ENCODE results near the gene ABCA7.

ABCA7 gene

DNA sequence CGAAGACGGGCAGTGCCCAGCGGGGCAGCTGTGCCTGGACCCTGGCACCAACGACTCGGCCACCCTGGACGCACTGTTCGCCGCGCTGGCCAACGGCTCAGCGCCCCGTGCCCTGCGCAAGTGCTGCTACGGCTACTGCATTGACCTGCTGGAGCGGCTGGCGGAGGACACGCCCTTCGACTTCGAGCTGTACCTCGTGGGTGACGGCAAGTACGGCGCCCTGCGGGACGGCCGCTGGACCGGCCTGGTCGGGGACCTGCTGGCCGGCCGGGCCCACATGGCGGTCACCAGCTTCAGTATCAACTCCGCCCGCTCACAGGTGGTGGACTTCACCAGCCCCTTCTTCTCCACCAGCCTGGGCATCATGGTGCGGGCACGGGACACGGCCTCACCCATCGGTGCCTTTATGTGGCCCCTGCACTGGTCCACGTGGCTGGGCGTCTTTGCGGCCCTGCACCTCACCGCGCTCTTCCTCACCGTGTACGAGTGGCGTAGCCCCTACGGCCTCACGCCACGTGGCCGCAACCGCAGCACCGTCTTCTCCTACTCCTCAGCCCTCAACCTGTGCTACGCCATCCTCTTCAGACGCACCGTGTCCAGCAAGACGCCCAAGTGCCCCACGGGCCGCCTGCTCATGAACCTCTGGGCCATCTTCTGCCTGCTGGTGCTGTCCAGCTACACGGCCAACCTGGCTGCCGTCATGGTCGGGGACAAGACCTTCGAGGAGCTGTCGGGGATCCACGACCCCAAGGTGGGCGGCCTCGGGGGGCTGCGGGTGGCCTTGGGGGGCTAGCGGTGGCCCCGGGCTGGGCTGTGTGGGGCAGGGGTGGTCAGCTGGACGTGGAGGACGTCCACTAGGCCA is 34.9 kb upstream of the ABCA7 start:
- no peak for DNase-seq

DNA sequence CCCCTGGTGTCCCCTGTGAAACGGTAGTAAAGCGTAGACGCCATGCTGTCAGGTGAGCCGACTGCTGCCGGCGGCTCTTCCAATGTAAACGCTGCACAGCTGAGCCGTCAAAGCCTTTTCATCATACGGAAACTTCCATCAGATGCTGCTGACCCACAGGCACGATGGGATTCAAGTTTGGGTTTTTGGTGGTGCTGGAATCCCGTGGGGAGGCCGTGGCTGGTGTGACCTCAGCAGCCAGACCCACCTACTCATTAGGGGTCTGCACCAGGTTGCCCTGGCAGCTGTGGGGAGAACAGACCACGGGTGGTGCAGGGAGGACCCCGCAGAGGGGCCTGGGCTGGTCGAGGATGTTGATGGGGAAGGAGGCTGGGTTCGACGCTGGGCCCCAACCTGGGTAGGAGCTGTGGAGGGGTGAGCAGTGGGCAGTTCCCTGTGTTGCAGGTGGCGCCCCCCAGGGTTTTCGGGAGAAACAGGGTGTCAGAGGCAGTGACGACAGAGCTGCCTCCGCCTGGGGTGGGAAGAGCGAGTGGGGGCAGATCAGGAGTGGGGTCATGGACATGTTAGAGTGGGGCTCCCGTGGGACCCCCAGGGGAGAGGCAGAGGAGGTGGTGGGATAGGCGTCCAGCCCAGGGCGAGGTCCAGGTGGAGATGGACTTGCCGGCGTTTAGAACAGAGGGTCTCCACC is 33.1 kb upstream of the ABCA7 start:
- DNase-seq, result no peak

DNA sequence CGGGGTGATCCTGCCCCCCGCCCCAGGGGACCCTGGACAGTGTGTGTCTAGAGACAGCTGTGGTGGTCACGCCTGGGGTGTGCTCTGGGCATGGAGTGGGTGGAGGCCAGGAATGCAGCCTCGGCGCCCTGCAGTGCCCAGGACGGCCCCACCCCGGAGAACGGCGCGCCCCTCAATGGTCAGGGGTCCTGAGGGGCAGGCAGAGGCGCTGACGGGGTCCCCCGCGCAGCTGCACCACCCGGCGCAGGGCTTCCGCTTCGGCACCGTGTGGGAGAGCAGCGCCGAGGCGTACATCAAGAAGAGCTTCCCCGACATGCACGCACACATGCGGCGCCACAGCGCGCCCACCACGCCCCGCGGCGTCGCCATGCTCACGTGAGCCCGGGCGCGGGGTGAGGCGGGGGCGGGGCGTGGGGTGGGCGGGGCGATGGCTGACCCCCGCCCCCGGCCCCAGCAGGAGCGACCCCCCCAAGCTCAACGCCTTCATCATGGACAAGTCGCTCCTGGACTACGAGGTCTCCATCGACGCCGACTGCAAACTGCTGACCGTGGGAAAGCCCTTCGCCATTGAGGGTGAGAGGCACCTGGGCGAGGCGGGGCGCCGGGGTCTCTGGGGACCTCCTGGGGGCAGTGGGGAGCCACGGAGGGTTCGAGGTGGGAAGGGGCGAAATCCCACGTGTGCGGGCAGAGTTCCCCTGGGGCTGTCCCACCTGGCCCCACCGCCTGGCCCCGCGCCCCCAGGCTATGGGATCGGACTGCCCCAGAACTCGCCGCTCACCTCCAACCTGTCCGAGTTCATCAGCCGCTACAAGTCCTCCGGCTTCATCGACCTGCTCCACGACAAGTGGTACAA is 32.3 kb upstream of the ABCA7 start:
- DNase-seq, result no peak

DNA sequence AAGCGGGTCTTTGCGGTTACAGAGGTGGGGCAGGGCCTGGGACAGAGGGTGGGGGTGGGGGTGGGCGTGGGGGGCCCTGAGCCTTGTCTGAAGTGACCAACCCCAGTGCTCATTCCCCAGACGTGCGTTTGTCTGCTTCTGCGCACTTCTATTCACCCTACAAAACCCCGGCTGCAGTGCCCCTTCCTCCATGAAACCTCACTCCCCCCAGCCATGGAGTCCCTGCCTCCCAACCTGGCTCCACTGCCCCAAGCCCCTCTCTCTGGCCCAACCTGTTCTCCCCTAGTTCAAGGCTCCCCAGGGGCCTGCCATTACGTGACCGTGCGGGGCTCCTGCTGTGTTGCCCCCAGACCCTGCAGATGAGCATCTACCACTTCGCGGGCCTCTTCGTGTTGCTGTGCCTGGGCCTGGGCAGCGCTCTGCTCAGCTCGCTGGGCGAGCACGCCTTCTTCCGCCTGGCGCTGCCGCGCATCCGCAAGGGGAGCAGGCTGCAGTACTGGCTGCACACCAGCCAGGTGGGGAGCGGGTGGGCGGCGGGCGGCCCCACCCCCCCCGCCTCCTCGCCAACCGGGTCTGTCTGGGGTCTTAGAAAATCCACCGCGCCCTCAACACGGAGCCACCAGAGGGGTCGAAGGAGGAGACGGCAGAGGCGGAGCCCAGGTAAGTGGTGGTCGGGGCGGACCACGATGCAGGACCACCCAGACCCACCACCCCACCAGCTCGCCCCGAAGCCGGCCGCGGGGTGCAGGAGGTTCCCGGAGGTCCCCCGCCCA is 31.5 kb upstream of the ABCA7 start:
- DNase-seq, result no peak

DNA sequence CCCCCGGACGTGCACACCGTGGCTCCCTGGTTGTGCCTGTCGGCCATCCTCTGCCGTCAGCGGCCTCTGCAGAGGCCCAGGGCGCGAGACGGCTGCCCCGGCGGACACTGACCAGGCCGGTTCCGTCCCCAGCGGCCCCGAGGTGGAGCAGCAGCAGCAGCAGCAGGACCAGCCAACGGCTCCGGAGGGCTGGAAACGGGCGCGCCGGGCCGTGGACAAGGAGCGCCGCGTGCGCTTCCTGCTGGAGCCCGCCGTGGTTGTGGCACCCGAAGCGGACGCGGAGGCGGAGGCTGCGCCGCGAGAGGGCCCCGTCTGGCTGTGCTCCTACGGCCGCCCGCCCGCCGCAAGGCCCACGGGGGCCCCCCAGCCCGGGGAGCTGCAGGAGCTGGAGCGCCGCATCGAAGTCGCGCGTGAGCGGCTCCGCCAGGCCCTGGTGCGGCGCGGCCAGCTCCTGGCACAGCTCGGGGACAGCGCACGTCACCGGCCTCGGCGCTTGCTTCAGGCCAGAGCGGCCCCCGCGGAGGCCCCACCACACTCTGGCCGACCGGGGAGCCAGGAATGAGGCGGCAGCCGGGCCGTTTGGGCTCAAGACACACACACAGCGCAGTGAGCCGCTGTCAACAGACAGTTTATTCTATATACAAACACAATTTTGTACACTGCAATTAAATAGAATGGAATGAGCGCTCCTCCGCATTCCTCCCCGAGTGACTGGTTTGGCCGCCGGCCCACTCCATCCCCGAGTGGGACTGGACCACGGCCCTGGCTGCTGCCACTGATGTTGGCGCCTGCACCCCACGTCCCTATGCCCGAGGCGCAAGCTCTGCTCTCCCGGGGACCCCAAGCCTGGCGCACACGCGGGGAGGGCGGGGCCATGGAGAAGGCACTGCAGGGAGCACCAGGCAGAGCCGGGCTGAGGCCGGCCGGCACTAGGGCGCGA is 30.6 kb upstream of the ABCA7 start:
- no peak for DNase-seq

DNA sequence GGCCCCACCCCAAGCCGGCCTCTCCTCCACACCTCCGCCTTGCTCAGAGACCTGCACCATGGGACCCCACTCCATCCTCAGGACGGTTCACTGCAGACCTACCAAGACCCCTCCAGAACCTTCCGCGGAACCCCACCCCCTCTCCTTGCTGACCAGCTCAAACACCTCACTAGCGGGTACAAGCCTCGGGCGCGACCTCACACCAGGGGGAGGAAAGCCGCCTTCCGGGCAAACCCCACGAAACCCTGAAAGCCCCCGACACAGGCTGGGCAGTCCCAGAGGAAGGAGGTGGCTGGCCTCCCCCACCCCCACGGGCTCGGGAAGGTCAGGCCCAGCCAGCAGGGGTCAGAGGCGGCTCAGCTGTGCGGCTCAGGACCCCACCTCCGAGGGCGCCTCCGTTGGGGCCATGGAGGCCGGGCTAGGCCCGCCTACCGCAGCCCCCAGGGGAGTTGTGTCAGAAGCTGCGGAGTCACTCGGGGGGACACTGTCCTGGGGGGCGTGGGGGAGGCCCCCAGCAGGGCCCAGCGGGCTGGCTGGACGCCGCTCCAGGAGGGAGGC is 29.8 kb upstream of the ABCA7 start:
- DNase-seq, result no peak

DNA sequence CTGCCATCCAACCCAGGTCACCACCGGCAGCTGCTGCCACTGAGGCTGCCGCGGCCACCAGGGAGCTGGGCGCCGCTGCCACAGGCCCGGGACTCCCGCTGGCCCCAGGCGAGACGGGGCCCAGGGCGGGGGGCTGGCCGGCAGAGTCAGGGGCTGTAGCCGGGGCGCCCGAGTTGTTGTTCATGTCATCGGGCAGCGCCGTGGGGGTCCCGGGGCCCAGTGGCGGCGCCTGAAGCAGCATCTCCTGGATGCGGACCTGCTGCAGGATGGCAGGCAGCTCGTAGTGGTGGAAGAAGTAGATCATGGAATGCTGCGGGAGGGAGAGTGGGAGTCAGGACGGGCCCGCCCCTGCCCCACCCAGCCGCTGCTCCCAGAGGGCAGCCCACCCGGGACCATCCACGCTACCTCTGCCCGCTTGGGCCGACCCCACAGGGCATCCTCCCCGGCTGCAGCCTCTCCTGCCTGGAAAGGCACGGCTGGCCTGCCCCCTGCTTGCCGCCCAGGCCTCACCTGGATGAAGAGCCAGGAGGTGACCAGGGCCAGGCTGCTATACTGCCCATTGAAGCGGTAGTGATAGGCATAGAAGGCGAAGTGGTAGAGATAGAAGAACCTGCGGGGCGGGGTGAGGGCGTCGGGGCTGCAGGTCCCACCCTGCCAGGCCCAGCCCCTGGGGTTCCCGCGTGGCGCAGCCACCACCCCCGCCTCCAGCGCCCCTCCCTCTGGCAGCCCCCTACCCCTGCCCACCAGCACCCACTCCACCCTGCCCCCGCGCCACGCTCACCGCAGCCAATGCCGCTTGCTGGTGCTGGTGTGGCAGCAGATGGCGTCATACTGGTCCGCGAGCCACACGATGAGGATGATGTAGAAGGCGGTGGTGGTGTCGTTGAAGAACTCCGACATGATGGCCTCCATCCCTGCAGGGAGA is 29.1 kb upstream of the ABCA7 start:
- no peak for DNase-seq

DNA sequence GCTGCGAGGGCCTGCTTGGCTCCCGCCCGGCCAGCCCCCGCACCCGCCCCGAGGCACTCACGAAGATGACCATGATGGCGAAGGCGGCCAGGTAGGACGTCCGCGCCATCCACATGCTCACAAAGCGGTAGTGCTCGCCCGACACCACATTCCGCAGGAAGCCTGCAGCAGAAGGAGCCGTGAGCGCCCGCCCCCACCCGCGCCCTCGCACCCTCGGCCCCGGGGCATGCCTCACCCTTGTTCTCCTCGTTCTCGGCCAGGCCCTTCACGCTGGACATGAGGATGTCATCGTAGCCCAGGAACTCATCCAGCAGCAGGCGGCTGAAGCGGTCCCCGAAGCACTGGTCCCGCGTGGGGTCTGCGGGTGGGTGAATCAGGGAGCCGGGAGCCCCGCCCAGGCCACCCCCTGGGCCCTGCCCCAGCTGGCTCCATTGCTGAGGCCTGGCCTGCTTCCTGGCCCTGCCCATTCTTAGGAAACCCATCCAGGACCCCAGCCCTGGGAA is 28.0 kb upstream of the ABCA7 start:
- DNase-seq, result no peak

DNA sequence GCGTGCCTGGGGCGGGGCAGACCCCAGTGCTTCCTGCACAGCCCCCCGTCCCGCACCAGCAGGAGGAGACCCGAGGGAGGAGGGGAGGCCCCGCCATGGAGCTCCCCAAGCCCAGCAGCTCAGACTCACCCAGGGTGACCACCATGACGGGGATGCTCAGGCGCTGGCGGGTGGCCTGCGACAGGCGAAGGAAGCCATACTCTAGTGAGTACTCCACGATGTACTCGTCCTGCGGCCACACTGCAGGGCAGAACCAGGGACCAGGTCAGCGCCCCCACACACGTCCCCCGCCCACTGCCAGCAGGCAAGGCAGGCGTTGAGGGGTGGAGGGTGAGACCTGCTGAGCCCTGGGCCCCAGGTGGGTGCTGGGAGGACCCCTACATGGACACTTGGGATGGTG is 27.6 kb upstream of the ABCA7 start:
- no peak for DNase-seq

DNA sequence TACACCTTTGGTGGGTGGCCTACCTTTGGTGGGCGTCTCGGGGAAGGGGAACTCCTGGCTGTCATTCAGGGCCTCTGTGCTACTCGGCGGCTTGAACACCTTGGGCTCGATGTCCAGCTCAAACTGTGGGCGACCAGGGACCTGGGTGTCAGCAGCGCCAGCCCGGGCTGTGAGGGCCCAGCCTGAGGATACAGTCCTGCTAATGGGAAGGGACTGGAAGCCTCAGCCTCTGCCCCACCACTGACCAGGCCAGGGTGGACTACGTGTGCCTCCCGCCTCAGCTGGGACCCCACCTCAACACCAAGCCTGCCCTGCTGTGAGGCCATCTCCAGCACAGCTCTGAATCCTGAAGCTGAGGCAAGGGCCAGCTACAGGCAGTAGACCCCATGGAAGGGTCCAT is 26.7 kb upstream of the ABCA7 start:
- no peak for DNase-seq

DNA sequence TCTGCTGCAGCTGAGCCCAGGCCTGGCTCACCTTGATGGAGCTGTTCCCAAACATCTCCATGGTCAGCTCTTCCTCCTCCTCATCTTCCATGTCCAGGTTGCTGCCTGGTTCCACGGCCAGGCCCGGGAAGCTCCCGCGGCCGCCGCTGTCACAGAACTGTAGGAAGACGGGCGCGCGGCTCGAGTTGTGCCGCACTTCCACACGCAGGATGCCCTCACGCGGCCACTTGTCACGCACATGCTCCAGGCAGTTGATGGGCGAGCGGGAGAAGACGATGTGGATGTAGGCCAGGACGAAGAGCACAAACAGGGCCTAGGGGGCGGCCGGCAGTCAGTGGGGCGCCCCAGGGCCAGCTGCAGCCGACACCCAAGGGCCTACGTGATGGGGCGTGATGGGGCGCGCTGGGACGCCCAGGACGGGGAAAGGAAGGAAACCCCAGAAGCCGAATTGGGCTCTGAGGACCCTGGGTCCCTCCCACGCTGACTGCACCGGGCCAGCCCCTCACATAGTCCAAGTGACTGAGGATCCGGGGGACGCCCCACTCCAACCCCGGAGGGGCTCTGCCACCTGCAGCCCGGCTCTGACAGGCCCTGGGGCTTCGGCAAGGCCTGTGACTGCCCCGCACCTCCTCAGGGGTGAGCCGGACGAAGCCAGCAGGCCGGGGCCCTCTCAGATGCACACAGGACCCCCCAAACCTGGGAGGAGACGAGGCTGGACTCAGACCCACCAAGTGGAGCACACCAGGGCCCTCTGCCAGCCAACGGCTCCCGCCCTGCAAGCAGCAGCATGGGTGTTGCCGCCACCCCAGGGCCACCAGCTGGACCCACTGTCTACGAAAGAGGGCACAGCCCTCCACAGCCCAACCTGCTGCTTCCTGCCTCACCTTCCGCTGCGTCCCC is 25.5 kb upstream of the ABCA7 start:
- DNase-seq, result no peak

DNA sequence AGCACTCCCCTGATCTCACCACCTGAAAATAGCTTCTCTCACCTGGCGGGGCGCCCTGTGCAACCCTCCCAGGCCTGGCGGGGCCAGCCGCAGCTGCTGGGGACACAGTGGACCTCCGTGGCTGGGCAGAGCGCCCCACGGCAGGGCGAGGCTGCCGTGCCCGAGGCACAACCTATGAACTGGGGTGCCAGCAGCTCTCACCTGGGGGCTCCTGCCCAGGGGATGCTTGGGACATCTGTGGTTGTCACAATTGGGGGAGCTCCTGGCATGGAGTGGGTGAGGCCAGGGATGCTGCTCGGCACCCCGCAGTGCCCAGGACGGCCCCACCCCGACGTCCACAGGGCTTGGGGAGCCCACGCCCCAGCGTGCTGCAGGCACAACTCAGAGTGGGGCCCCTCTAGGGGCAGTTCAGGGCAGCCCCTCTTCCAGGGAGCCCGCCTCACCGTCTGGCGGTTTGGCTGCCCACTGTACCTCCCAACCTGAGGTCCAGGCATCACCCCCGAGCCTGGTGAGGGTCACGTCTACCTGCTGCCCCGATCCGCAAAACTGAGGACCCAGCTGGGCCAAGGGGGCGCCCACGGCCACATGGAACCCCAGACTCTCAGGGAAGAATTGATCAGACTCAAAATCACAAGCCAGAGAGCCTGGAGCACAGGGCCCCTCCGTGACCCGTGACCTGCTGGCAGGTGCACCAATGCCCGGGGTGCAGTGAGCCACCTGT is 24.7 kb upstream of the ABCA7 start:
- no peak for DNase-seq

DNA sequence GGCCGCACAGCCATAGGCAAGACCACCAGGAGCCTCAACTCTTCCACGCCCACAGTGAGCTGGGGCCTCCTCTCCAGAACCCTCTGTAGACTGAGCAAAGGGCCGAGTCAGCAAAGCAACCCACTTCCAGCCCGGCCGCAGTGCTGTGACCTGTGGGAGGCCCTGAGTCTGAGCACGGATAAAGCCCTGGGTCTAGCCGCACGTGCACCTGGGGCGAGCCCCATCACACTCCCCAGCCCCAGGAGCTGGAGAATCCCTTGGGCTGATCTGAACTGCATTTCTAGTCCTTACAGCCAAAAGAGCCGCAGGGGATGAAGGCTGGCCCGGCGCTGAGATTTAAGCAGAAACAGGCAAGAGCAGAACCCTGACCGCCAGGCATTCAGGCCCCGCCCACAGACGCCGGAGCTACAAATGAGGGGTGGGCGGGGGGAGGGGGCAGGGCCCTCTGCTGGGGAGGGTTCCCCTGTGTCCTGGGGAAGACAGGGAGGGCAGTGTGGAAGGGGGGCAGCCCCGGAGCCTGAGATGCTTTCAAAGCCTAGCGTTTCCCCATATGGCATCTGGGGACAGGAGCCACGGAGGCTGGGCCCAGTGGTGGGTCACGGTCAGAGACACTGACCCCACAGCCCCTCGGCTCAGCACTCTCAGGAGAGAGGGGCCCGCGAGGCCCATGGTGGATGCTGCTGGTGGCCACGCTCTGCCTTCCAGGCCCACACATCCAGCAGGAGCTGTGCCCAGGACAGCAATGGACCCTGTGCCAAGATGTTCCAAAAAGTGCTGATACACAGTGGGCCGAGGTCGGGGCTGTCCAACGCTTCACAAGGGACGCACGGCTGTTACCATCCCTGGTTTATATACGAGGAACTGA is 23.9 kb upstream of the ABCA7 start:
- DNase-seq, result no peak

DNA sequence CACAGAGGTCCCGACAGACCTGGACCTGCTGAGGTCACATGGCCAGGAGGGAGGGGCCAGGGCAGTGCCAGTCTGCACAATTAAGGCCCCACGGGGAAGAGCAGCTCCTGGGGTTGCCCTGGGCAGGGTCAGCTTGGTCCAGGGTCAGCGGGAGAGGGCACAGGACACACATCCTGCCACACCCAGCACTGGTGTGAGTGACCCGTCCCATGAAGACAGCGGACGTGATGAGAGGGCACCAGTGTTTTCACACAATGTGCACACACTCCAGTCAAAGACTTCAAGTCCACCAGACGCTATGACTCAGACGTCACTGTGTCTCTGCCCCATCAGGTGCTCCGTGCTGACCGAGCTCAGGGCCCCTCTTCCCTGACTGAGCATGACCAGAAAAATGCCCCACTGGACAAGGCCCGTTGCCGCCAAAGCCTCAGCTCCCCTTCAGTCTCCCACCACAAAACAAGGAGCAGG is 23.2 kb upstream of the ABCA7 start:
- DNase-seq, result no peak

DNA sequence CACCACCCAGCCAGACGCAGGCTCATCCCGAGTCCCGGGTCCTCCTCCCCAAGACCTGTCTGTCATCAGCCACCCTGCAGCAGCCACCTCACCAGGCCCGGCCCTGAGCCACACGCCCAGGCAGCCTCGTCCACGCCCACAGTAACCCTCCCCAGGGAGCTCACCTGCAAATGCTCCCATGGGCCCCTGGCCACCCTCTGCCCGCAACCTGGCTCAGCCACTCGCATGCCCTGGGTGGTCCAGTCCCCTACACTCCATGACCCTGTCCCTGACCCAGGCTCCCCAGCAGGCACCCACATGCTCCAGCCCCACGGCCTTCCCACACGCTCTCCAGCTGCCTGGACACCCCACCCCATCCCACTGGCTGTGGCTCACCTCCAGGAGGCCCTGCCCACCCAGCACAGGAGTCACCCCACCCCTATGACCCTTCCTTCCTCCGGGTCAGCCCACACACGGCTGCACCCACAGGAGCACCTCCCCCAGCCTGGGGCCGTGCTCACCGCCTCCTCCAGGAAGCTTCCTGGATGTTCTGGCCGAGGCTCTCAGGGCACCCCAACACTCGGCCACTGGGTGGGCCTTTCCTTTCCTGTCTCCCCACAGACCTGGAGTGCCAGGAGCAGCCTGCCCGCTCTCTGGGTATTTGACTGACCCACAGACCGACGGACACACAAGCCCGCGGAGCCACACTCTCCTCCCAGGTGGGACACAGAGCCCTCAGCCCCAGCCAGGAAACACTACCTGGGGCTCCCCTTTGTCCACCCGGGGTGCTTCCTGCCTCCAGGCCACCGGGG is 22.6 kb upstream of the ABCA7 start:
- no peak for DNase-seq

DNA sequence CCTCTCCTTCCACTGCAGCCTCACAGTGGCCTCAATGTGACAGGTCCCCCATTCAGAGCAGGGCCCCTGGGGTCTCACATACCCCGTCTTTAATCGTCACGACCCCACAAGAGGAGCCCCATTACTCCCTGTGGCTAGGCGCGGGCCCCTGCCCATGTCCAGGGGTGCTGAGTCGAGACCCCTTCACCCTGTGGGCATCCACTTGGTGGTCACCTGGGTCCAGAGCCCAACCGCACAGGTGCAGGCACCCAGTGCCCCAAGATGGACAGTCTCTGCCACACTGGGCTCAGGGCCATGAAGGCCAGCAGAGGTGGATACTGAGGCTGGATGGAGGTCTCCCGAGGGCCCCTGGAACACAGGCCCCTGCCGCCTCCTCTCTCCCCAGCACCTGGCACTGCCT is 22.0 kb upstream of the ABCA7 start:
- no peak for DNase-seq

All from NCI-H1436 (cell line).